Measurements from ENCODE around the gene NOS2.

DNA sequence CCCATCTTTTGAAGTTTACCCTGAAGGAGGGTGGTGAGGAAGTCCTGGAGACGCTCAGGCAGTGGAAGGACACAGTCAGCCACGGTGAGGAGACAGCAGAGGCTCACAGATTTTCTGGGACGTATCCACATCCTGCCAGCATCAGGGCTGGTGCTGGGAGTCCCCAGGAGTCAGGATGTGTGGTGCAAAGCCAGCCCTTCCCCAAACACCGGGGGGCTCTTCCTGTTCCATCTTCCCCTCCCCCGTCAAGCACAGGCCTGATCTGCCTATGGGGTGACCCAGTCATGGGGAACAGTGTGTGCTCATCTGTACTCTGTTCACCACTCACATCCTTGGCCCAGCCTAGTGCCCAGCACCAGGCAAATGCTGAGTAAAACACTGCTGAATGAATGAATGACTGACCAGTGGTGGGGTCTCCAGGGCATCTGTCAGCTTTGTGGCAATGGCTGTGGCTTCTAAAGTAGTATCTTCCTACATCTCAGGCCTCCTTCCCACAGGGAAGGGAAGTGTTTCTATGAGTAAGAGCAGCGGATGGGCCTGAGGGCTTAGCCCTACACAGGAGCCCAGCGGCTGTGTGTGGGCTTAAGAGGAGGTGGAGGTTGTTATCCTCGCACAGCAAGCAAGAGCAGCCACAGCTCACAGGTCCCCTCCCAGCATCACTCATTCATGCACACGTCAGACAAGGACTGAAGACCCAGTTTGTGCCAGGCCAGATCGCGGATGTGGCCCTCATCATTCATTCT, 23.3 kb downstream of the NOS2 start:
- TF ChIP-seq JUN (CRISPR knock-in tag; IDR thresholded peaks at IDR 0.05) (no peak), ETV6 (CRISPR knock-in tag; IDR thresholded peaks at IDR 0.05) (no peak), ZSCAN18 (CRISPR knock-in tag; IDR thresholded peaks at IDR 0.05) (no peak), SP1 (CRISPR knock-in tag; conservative IDR thresholded peaks at IDR 0.05) (no peak), NFATC4 (CRISPR knock-in tag; IDR thresholded peaks at IDR 0.05) (no peak)
- TF ChIP-seq, protein P1, sequence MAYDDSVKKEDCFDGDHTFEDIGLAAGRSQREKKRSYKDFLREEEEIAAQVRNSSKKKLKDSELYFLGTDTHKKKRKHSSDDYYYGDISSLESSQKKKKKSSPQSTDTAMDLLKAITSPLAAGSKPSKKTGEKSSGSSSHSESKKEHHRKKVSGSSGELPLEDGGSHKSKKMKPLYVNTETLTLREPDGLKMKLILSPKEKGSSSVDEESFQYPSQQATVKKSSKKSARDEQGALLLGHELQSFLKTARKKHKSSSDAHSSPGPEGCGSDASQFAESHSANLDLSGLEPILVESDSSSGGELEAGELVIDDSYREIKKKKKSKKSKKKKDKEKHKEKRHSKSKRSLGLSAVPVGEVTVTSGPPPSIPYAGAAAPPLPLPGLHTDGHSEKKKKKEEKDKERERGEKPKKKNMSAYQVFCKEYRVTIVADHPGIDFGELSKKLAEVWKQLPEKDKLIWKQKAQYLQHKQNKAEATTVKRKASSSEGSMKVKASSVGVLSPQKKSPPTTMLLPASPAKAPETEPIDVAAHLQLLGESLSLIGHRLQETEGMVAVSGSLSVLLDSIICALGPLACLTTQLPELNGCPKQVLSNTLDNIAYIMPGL (CRISPR knock-in tag; IDR thresholded peaks at IDR 0.05), result no peak
- TF ChIP-seq, protein P2, sequence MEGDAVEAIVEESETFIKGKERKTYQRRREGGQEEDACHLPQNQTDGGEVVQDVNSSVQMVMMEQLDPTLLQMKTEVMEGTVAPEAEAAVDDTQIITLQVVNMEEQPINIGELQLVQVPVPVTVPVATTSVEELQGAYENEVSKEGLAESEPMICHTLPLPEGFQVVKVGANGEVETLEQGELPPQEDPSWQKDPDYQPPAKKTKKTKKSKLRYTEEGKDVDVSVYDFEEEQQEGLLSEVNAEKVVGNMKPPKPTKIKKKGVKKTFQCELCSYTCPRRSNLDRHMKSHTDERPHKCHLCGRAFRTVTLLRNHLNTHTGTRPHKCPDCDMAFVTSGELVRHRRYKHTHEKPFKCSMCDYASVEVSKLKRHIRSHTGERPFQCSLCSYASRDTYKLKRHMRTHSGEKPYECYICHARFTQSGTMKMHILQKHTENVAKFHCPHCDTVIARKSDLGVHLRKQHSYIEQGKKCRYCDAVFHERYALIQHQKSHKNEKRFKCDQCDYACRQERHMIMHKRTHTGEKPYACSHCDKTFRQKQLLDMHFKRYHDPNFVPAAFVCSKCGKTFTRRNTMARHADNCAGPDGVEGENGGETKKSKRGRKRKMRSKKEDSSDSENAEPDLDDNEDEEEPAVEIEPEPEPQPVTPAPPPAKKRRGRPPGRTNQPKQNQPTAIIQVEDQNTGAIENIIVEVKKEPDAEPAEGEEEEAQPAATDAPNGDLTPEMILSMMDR (IDR thresholded peaks at IDR 0.05), result no peak

Data from WTC11 (cell line).